Gastroesophageal sphincter (tissue), 3 donors: ENCODE results near the gene PET117.

Experiments
- EP300 ChIP-seq: sonication (generic); formaldehyde crosslinking; IDR thresholded peaks from one replicate; pipeline ENCODE4 v1.6.1; 2017; ENCODE audit warnings: antibody characterized with exemption, mild to moderate bottlenecking
- POLR2A ChIP-seq, 2 donors: fragments of 450-650 bp; IDR thresholded peaks; one replicate each; pipeline ENCODE4 v1.6.1; 2017; ENCODE audit warnings: antibody characterized with exemption in 2 of 2, mild to moderate bottlenecking in 2 of 2, moderate library complexity in 1 of 2
- POLR2AphosphoS5 ChIP-seq: sonication (generic); formaldehyde crosslinking; IDR thresholded peaks from one replicate; pipeline ENCODE4 v1.6.1; 2017; ENCODE audit warnings: antibody characterized with exemption
- TF ChIP-seq, protein P1 (sequence below), 4 experiments: fragments of 200-600 bp in 2 of 4; fragments of 450-650 bp in 2 of 4; sonication (generic) in 1 of 4; IDR thresholded peaks; one replicate each; pipeline ENCODE4 v1.5.1; 2017 to 2019; ENCODE audit warnings: antibody characterized with exemption in 4 of 4, mild to moderate bottlenecking in 2 of 4, moderate library complexity in 2 of 4

DNA sequence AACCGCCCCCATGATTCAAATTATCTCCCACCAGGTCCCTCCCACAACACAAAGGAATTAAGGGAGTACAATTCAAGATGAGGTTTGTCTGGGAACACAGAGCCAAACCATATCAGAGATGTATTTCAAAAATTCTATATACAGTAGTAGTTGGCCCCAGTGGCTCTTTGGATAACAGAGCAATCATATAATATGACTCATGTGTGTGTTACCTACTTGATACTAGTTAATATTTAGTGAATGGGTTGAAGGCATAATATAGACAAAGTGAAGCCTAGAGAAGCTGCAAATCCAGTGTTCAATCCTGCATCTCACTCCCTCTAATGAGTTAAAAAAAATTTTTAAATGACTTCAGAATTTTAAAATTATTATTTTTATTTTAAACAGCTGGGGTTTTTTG, 43.2 kb downstream of the PET117 start:
- no peak for TF ChIP-seq EP300
- TF ChIP-seq, protein P1, sequence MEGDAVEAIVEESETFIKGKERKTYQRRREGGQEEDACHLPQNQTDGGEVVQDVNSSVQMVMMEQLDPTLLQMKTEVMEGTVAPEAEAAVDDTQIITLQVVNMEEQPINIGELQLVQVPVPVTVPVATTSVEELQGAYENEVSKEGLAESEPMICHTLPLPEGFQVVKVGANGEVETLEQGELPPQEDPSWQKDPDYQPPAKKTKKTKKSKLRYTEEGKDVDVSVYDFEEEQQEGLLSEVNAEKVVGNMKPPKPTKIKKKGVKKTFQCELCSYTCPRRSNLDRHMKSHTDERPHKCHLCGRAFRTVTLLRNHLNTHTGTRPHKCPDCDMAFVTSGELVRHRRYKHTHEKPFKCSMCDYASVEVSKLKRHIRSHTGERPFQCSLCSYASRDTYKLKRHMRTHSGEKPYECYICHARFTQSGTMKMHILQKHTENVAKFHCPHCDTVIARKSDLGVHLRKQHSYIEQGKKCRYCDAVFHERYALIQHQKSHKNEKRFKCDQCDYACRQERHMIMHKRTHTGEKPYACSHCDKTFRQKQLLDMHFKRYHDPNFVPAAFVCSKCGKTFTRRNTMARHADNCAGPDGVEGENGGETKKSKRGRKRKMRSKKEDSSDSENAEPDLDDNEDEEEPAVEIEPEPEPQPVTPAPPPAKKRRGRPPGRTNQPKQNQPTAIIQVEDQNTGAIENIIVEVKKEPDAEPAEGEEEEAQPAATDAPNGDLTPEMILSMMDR (IDR thresholded peaks at IDR 0.05): no peak
- TF ChIP-seq POLR2A (IDR thresholded peaks at IDR 0.05): no peak
- TF ChIP-seq POLR2AphosphoS5: no peak
